ENCODE results near the gene REEP1. TPM values are rescaled to one million over a fixed set of nuclear protein-coding genes. Genes with fewer than 3 reads are reported as not detected.
A peak's percentile ranks its signal among the peaks of the same experiment; 100 is the strongest.

REEP1 gene
- total RNA-seq, 5 donors from 2014 or later (not counting 1 experiment from before 2014, with no cell fraction given), result 0.12 to 1.0 (median 0.18) TPM; not detected in 1

DNA sequence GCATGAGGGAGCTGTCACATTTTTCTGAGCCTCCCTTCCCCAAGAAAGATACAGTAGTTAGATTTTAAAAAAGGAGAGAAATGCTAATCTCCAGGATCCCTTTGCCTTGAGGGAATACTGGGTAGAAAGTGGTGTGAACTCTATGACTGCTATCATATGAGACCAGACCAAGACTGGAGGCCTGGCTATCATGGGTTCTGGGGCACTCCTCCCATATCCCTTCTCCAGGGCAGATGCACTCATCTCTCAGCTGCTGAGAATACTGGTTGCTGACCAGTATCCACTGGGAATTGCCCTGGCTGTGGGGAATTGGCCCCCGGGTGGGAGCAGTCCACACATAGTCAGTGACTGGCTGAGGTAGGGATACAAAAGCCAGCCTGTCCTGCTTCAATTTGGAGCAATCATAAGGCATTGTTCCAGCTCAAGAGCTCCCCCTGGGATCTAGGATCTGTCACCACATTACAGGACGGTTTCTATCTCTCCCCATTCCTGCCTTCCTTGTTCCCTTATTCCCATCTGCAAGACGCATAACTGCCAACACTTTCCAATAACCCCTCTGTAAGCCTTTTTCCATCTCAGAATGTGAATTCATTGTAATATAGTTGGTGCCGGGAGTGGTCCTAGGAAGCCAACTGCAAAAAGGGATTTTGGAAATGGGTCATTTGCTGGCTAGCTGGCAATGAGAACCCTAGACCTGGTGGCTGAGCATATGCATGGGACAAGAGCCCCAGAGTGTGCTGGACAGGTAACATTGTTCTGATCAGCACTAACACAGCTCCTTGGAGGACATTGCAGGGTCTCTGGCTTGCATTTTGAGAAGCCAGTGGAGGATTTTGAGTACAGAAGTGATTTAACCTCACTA is 35.4 kb upstream of the REEP1 start:
- no CpG with 5 or more reads among the region's 4 CpGs for WGBS (ENCODE audit: insufficient coverage)
- Histone ChIP-seq H3K9me3 (peaks cover 3% of the 10 kb centered on the region), H3K36me3 (ENCODE audit: control insufficient read depth in 2 of 2, extremely low read depth in 1 of 2, insufficient read depth in 1 of 2, low read length in 1 of 2) (no peaks in the 10 kb centered on the region), H3K4me3 (ENCODE audit: control insufficient read depth in 1 of 2, extremely low read depth in 1 of 2, low read length in 1 of 2) (no peak overlapping the region), H3K27me3 (replicated peaks in 1 of 2; ENCODE audit: control insufficient read depth in 2 of 2, extremely low read depth in 1 of 2, insufficient read depth in 2 of 2, low read length in 1 of 2) (no peaks in the 10 kb centered on the region), H3K27ac (ENCODE audit: low read length) (peak overlapping the region; percentile 56), H3K4me1 (ENCODE audit: control insufficient read depth in 1 of 2, extremely low read depth in 1 of 2, insufficient read depth in 2 of 2, low read length in 2 of 2) (peaks cover 25 to 41% of the 10 kb centered on the region in 2 experiments)
- Mint-ChIP-seq H3K4me3 (no peak overlapping the region), H3K36me3 (no peaks in the 10 kb centered on the region), H3K27me3 (no peaks in the 10 kb centered on the region), H3K27ac (peak overlapping the region; percentile 87 to 89), H3K9me3 (peaks cover 0 to 3% (median 0%) of the 10 kb centered on the region in 3 donors), H3K4me1 (peaks cover 45 to 54% (median 51%) of the 10 kb centered on the region in 3 donors)
- ATAC-seq (replicated peaks in 1 of 4) (no peak), DNase-seq (peak in 1 of 35 experiments; percentile 14)
- ChIA-PET CTCF (interaction anchor here (0.6 to 1.1 kb wide), 3 partner anchors 22 to 230 kb away, joined by 3 to 4 read pairs (median 3); no protein-coding TSS in a partner anchor), POLR2A (no interaction called here)

DNA sequence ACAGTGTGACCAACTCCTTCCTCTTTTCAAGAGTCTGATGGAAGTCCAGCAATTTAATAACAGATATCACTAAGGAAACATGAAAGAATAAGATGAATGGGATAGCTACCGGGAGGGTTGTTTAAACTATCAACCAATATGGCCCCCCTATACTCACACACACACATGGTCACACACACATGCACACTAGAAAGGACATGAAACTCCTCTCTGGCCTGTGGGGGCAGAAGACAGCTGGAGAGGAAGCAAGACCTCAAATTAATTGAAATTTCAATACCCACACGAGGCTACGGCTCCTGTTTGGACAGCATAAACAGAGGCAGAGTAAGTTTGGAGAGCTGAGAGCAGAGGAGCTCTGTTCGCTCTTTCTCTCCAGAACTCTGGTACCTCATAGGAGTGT is 34.7 kb upstream of the REEP1 start:
- Mint-ChIP-seq H3K27ac (peak overlapping the region; percentile 87 to 89), H3K4me3 (peak overlapping the region in 1 of 3 donors; percentile 70), H3K4me1 (peaks cover 50 to 61% (median 56%) of the 10 kb centered on the region in 3 donors), H3K9me3 (peaks cover 0 to 3% (median 0%) of the 10 kb centered on the region in 3 donors), H3K36me3 (no peaks in the 10 kb centered on the region), H3K27me3 (no peaks in the 10 kb centered on the region)
- whole genome bisulfite sequencing (ENCODE audit: insufficient coverage), result 100% methylated on average over 1 of the region's 4 CpGs
- DNase-seq, result no peak
- Histone ChIP-seq H3K27ac (ENCODE audit: low read length) (peak overlapping the region; percentile 56), H3K4me1 (ENCODE audit: control insufficient read depth in 1 of 2, extremely low read depth in 1 of 2, insufficient read depth in 2 of 2, low read length in 2 of 2) (peaks cover 26 to 42% of the 10 kb centered on the region in 2 experiments), H3K4me3 (ENCODE audit: control insufficient read depth in 1 of 2, extremely low read depth in 1 of 2, low read length in 1 of 2) (no peak overlapping the region), H3K36me3 (ENCODE audit: control insufficient read depth in 2 of 2, extremely low read depth in 1 of 2, insufficient read depth in 1 of 2, low read length in 1 of 2) (no peaks in the 10 kb centered on the region), H3K27me3 (replicated peaks in 1 of 2; ENCODE audit: control insufficient read depth in 2 of 2, extremely low read depth in 1 of 2, insufficient read depth in 2 of 2, low read length in 1 of 2) (no peaks in the 10 kb centered on the region), H3K9me3 (peaks cover 3% of the 10 kb centered on the region)
- ATAC-seq (replicated peaks in 1 of 4), result no peak
- POLR2A ChIA-PET, result no interaction called here
- CTCF ChIA-PET, result interaction anchor here (0.6 to 1.1 kb wide), 4 partner anchors 12 to 151 kb away, joined by 3 to 4 read pairs (median 3); no protein-coding TSS in a partner anchor

DNA sequence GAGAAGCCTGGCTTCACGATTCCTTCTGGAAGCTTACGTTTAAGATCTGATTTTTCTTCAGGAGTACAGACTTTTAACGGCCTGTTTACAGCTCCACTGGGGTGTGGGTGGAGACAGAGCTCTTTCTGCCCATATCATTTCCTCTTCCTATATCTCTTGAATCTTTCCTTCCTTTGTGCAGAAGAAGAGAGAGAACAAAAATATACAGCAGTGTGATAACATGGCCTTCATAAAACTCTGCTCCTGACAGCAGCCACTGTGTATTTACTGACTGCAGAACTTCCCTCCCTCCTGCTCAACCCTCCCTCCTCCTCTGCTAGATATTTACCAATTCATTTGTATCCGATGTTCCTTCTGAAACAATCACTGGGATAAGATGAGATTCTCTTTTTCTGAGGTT is 34.1 kb upstream of the REEP1 start:
- H3K9me3 ChIP-seq, result peaks cover 3% of the 10 kb centered on the region
- DNase-seq (peak in 2 of 35 experiments; percentile 16 to 18), ATAC-seq (replicated peaks in 1 of 4) (peak; percentile 57 to 79 (median 70))
- H3K4me3 Mint-ChIP-seq, result peak overlapping the region; percentile 31 to 70 (median 40)
- H3K27me3 Mint-ChIP-seq, result no peaks in the 10 kb centered on the region
- H3K27me3 ChIP-seq (replicated peaks in 1 of 2; ENCODE audit: control insufficient read depth in 2 of 2, extremely low read depth in 1 of 2, insufficient read depth in 2 of 2, low read length in 1 of 2), result no peaks in the 10 kb centered on the region
- no CpG with 5 or more reads among the region's 4 CpGs for WGBS (ENCODE audit: insufficient coverage)
- H3K4me1 ChIP-seq (ENCODE audit: control insufficient read depth in 1 of 2, extremely low read depth in 1 of 2, insufficient read depth in 2 of 2, low read length in 2 of 2), result peaks cover 26 to 42% of the 10 kb centered on the region in 2 experiments
- no peak overlapping the region for H3K4me3 ChIP-seq (ENCODE audit: control insufficient read depth in 1 of 2, extremely low read depth in 1 of 2, low read length in 1 of 2)
- POLR2A ChIA-PET, result interaction anchor here in 1 of 2 donors (0.5 kb wide), 1 partner anchor 127 kb away, joined by 10 read pairs; no protein-coding TSS in a partner anchor
- CTCF ChIA-PET, result interaction anchor here in 1 of 2 donors (0.6 to 1.1 kb wide), 3 partner anchors 12 to 16 kb away, joined by 3 read pairs; no protein-coding TSS in a partner anchor
- H3K36me3 Mint-ChIP-seq, result no peaks in the 10 kb centered on the region
- peak overlapping the region; percentile 56 for H3K27ac ChIP-seq (ENCODE audit: low read length)
- H3K4me1 Mint-ChIP-seq, result peaks cover 52 to 66% (median 58%) of the 10 kb centered on the region in 3 donors
- peak overlapping the region; percentile 90 to 94 for H3K27ac Mint-ChIP-seq
- H3K36me3 ChIP-seq (ENCODE audit: control insufficient read depth in 2 of 2, extremely low read depth in 1 of 2, insufficient read depth in 1 of 2, low read length in 1 of 2), result no peaks in the 10 kb centered on the region
- H3K9me3 Mint-ChIP-seq, result peaks cover 0 to 3% (median 0%) of the 10 kb centered on the region in 3 donors

DNA sequence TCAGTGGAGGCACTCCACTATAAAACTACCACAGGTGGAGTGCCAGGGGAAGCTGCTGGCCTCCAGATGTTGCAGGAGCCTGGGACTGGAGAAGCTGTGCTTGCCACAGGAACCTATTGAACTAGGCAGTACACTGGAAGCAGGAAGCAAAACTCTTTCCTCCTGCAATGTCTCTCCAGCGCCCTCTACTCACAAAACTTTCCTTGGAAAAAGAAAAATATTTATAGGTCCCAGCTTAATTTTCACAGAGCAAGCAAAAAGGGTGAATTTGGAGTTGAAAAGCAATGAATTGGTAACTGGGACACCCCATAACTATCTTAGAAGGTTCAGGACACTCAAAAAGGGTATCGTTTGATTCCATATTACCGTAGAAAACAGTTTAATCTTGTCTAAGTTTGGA is 33.2 kb upstream of the REEP1 start:
- no peaks in the 10 kb centered on the region for H3K27me3 Mint-ChIP-seq
- H3K4me1 Mint-ChIP-seq, result peaks cover 52 to 66% (median 58%) of the 10 kb centered on the region in 3 donors
- ATAC-seq (replicated peaks in 1 of 4) (no peak), DNase-seq (no peak)
- H3K4me3 Mint-ChIP-seq, result peak overlapping the region in 1 of 3 donors; percentile 3
- H3K4me3 ChIP-seq (ENCODE audit: control insufficient read depth in 1 of 2, extremely low read depth in 1 of 2, low read length in 1 of 2), result no peak overlapping the region
- no peaks in the 10 kb centered on the region for H3K36me3 ChIP-seq (ENCODE audit: control insufficient read depth in 2 of 2, extremely low read depth in 1 of 2, insufficient read depth in 1 of 2, low read length in 1 of 2)
- H3K27me3 ChIP-seq (replicated peaks in 1 of 2; ENCODE audit: control insufficient read depth in 2 of 2, extremely low read depth in 1 of 2, insufficient read depth in 2 of 2, low read length in 1 of 2), result no peaks in the 10 kb centered on the region
- ChIA-PET CTCF (no interaction called here), POLR2A (interaction anchor here (0.6 to 0.7 kb wide), 2 partner anchors 72 to 184 kb away, joined by 3 read pairs; no protein-coding TSS in a partner anchor)
- H3K27ac ChIP-seq (ENCODE audit: low read length), result no peak overlapping the region
- H3K27ac Mint-ChIP-seq, result peak overlapping the region; percentile 2 to 48
- H3K4me1 ChIP-seq (ENCODE audit: control insufficient read depth in 1 of 2, extremely low read depth in 1 of 2, insufficient read depth in 2 of 2, low read length in 2 of 2), result peaks cover 26 to 42% of the 10 kb centered on the region in 2 experiments
- H3K9me3 ChIP-seq, result peaks cover 3% of the 10 kb centered on the region
- no CpG with 5 or more reads among the region's 3 CpGs for WGBS (ENCODE audit: insufficient coverage)
- no peaks in the 10 kb centered on the region for H3K9me3 Mint-ChIP-seq
- no peaks in the 10 kb centered on the region for H3K36me3 Mint-ChIP-seq

DNA sequence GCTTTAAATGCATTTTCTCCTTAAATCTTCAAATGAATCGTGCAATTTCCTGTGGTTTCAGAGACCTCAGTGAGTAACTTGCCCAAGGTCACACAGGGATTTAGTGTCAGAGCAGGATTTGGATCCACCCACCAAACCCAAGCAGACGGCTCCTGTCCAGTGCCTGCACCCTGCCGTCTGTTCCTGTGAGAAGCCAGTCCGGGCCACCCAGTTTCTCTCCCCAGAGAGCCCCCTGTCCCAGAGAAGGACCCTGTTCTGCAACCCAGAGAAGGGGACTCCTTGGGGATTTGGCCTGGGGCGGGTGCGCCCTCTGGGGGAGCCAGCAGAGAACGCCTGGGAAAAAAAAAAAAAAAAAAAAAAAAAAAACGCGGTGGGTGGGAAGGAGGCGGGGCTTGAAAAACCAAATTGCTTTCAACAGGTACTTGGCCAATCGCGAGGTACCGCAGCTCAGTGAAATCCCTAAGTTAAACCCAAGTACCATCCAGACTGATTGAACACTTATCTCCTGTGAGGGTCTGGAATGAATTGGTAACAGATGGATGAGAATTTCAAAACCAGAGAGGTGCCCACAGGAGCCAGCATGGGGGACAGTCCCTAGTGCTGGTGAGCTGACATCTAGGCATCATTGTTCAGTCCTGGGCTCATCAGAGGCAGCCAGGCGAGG is 30.9 kb upstream of the REEP1 start:
- peak; percentile 48 to 78 (median 50) for ATAC-seq (replicated peaks in 1 of 4)
- H3K27ac ChIP-seq (ENCODE audit: low read length), result no peak overlapping the region
- 9% methylated on average over 2 of the region's 14 CpGs for WGBS (ENCODE audit: insufficient coverage)
- DNase-seq, result peak in 28 of 35 experiments; percentile 2 to 63 (median 18)
- no peaks in the 10 kb centered on the region for H3K27me3 ChIP-seq (replicated peaks in 1 of 2; ENCODE audit: control insufficient read depth in 2 of 2, extremely low read depth in 1 of 2, insufficient read depth in 2 of 2, low read length in 1 of 2)
- no peaks in the 10 kb centered on the region for H3K36me3 ChIP-seq (ENCODE audit: control insufficient read depth in 2 of 2, extremely low read depth in 1 of 2, insufficient read depth in 1 of 2, low read length in 1 of 2)
- H3K4me3 ChIP-seq (ENCODE audit: control insufficient read depth in 1 of 2, extremely low read depth in 1 of 2, low read length in 1 of 2), result peak overlapping the region; percentile 17 to 26
- ChIA-PET POLR2A (interaction anchor here in 1 of 2 donors (0.7 kb wide), 1 partner anchor 30 kb away, joined by 4 read pairs; no protein-coding TSS in a partner anchor), CTCF (interaction anchor here (0.6 to 0.8 kb wide), 4 partner anchors 23 to 753 kb away, joined by 4 to 11 read pairs (median 7); no protein-coding TSS in a partner anchor)
- H3K4me1 ChIP-seq (ENCODE audit: control insufficient read depth in 1 of 2, extremely low read depth in 1 of 2, insufficient read depth in 2 of 2, low read length in 2 of 2), result peaks cover 26 to 42% of the 10 kb centered on the region in 2 experiments
- peaks cover 52 to 66% (median 55%) of the 10 kb centered on the region in 3 donors for H3K4me1 Mint-ChIP-seq
- peak overlapping the region; percentile 43 to 72 (median 47) for H3K4me3 Mint-ChIP-seq
- H3K9me3 Mint-ChIP-seq, result peaks cover 0 to 3% (median 0%) of the 10 kb centered on the region in 3 donors
- peak overlapping the region; percentile 70 to 75 for H3K27ac Mint-ChIP-seq
- no peaks in the 10 kb centered on the region for H3K9me3 ChIP-seq
- no peaks in the 10 kb centered on the region for H3K27me3 Mint-ChIP-seq
- no peaks in the 10 kb centered on the region for H3K36me3 Mint-ChIP-seq

DNA sequence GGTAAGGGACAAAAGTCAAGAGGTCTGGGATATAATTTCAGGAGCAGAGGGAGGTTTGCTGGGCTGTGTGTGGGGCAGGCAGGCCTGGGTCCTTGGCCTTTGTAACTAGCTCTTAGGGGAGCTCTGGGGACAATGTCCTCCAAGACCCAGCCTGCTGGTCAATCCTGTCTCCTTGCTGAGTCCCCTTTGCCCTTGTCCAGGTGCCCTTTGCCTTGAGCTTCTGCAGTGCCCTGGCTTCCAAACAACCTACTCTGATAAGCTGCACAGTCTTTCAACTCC is 30.0 kb upstream of the REEP1 start:
- ATAC-seq (replicated peaks in 1 of 4), result no peak
- Histone ChIP-seq H3K36me3 (ENCODE audit: control insufficient read depth in 2 of 2, extremely low read depth in 1 of 2, insufficient read depth in 1 of 2, low read length in 1 of 2) (no peaks in the 10 kb centered on the region), H3K9me3 (no peaks in the 10 kb centered on the region), H3K4me3 (ENCODE audit: control insufficient read depth in 1 of 2, extremely low read depth in 1 of 2, low read length in 1 of 2) (no peak overlapping the region), H3K27ac (ENCODE audit: low read length) (no peak overlapping the region), H3K4me1 (ENCODE audit: control insufficient read depth in 1 of 2, extremely low read depth in 1 of 2, insufficient read depth in 2 of 2, low read length in 2 of 2) (peaks cover 21 to 37% of the 10 kb centered on the region in 2 experiments), H3K27me3 (replicated peaks in 1 of 2; ENCODE audit: control insufficient read depth in 2 of 2, extremely low read depth in 1 of 2, insufficient read depth in 2 of 2, low read length in 1 of 2) (no peaks in the 10 kb centered on the region)
- Mint-ChIP-seq H3K27me3 (no peaks in the 10 kb centered on the region), H3K9me3 (peaks cover 0 to 3% (median 0%) of the 10 kb centered on the region in 3 donors), H3K4me1 (peaks cover 45 to 58% (median 46%) of the 10 kb centered on the region in 3 donors), H3K4me3 (peak overlapping the region in 1 of 3 donors; percentile 72), H3K27ac (peak overlapping the region; percentile 73 to 82), H3K36me3 (no peaks in the 10 kb centered on the region)
- DNase-seq, result no peak
- ChIA-PET CTCF (interaction anchor here in 1 of 2 donors (1.0 kb wide), 1 partner anchor 100 kb away, joined by 3 read pairs; no protein-coding TSS in a partner anchor), POLR2A (no interaction called here)

Measured in T-cell (primary cell).